GM06990 (cell line): ENCODE measurements around the gene FRMD4A.

Experiments
- DNase-seq: peaks from one replicate; pipeline ENCODE4 v3.0.0-alpha.2; 2011; ENCODE audit not compliant: insufficient read length; ENCODE audit errors: extremely low read depth
- H3K27me3 ChIP-seq: replicated peaks from 2 replicates; pipeline ENCODE4 v1.6.0; 2011; ENCODE audit warnings: low read length; ENCODE audit not compliant: control insufficient read depth, insufficient read depth
- H3K36me3 ChIP-seq: 2 replicates; pipeline ENCODE4 v1.5.1; 2011; ENCODE audit warnings: low read length; ENCODE audit not compliant: control insufficient read depth, insufficient read depth
- H3K4me3 ChIP-seq: replicated peaks from 2 replicates; pipeline ENCODE4 v1.5.1; 2011; ENCODE audit warnings: low read depth, mild to moderate bottlenecking, control low read depth, low read length
- TF ChIP-seq, protein P1 (sequence below): IDR thresholded peaks from 2 replicates; pipeline ENCODE4 v1.5.1; 2011; ENCODE audit warnings: low read length, control low read depth, mild to moderate bottlenecking, inconsistent platforms; ENCODE audit not compliant: insufficient read depth, poor library complexity, severe bottlenecking

FRMD4A gene

DNA sequence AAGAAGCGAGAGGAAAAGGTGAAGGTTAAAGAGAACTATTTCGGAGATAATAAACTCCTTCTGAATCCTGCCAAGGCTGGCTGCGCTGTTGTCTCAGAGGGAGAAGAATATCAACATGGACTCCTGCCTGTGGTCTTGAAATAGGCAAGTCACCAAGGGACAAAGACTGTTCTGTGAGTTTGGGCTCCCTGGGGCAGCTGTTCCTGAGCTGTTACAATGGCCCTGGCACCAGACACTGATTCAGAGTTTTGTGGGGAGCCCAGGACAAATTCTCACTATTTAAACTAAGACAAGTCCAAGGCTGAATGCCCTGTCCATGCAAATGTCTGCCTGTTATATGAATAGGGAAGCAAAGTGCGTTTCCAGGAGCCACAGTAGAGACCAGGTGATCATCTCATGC, 662.6 kb downstream of the FRMD4A start:
- DNase-seq, result no peak
- H3K36me3 ChIP-seq, result peaks cover 32% of the 10 kb centered on the region
- no peaks in the 10 kb centered on the region for H3K27me3 ChIP-seq
- TF ChIP-seq, protein P1, sequence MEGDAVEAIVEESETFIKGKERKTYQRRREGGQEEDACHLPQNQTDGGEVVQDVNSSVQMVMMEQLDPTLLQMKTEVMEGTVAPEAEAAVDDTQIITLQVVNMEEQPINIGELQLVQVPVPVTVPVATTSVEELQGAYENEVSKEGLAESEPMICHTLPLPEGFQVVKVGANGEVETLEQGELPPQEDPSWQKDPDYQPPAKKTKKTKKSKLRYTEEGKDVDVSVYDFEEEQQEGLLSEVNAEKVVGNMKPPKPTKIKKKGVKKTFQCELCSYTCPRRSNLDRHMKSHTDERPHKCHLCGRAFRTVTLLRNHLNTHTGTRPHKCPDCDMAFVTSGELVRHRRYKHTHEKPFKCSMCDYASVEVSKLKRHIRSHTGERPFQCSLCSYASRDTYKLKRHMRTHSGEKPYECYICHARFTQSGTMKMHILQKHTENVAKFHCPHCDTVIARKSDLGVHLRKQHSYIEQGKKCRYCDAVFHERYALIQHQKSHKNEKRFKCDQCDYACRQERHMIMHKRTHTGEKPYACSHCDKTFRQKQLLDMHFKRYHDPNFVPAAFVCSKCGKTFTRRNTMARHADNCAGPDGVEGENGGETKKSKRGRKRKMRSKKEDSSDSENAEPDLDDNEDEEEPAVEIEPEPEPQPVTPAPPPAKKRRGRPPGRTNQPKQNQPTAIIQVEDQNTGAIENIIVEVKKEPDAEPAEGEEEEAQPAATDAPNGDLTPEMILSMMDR, result no peak
- H3K4me3 ChIP-seq, result no peak overlapping the region

DNA sequence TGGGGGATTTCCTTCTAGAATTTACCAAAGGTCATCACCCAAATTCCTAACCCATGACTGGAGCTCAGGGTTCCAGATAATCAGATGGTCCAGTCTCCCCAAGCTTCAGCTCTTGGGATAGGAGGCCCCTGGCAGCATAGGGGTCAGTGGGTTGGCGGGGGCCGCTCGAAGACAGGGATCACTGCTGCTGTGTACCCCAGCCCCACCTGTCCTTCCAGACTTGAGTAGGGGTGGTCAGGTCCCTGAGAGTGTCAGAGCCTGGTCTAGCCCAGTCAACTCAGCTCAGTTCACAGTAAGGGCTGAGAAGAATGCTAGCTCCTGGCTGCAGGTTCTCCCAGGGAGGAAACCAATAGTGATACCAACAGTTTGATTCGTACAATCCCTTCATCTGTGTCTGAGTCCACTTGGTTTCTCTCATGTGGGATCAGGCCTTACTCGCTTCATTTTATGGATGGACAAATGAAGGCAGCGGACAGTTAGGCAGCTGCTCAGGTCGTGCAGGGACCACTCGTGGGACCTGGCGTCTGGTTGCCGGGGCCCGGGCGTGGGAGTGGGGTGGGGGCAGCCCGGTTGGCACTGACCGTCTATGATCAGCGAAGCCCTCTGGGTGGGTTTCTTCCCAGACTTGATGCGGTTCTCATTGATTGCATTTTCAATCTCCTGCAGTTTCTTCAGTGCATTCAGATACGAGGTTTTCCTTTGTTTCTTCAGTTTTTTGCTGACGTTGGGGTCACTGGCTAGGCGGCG, 665.0 kb downstream of the FRMD4A start:
- TF ChIP-seq, protein P1, result no peak
- H3K4me3 ChIP-seq, result no peak overlapping the region
- H3K36me3 ChIP-seq, result peaks cover 36% of the 10 kb centered on the region
- DNase-seq, result no peak
- no peaks in the 10 kb centered on the region for H3K27me3 ChIP-seq

DNA sequence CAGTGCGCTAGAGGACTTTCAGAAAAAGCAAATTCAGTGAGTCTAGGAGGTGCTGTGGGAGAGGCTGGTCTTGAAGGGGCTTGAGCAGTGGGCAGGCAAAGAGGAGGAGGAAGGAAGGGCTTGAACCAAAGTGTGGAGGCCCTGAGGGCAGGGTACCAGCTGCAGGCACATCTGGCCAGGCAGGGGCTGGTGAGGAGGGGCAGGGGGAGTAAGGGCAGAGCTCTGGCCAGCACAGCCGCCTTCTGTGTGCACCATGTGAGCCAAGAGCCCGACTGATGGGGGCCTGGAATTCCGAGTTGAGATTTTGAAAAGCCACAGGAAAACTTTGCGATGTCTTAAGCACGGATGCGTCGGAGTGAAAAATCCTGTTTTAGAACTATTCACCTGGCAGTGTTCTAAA, 669.5 kb downstream of the FRMD4A start:
- Histone ChIP-seq H3K27me3 (no peaks in the 10 kb centered on the region), H3K36me3 (peaks cover 37% of the 10 kb centered on the region), H3K4me3 (no peak overlapping the region)
- no peak for DNase-seq
- TF ChIP-seq, protein P1, result no peak

DNA sequence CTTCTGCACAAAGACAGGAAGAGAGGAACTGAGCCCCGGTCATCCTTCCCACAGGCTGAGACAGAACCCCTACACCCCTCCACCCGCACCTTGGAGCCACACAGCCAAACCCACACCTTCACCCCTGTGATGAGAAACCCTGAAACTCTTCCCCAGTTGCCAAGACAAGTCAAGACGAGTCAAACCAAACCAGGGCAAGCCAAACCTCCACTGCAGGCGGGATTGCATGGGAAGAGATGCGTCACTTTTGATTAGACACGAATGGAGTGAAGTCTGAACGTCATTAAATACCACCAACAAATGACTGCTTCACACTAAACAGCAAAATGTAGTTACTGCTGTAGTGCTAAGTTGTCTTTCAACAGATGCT, 670.2 kb downstream of the FRMD4A start:
- peaks cover 33% of the 10 kb centered on the region for H3K36me3 ChIP-seq
- H3K4me3 ChIP-seq, result no peak overlapping the region
- DNase-seq, result no peak
- H3K27me3 ChIP-seq, result no peaks in the 10 kb centered on the region
- TF ChIP-seq, protein P1, result no peak

DNA sequence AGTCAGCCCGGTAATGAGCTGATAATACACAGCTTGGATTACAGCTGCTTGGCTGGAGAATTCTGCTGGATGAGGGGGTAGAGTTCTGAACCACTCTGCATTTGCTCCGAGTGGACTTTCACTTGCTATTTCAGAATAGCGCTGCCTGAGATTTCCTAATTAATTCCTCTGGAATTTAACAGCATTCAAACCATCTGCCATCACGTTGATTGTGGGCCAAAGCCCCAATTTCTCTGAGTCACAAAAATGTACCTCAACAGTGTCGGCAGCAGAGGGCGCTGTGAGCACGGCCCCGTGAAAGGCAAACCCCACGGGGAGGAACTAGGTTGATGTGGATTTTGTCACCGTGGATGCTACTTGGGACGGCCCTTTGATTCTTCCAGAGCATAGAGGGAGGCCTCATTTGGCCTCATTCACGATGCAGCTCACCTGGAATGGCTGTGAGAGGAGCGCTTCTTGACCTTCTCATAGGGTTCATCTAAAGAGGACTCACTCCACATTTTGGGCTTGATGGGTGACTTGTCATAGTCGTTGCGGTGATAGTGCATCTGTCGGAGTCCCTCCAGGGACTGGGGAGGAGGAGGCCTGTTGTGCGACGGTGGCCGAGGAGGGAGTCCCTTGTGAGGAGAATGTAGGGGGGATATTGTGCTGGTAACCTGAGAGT, 670.7 kb downstream of the FRMD4A start:
- Histone ChIP-seq H3K36me3 (peaks cover 33% of the 10 kb centered on the region), H3K27me3 (no peaks in the 10 kb centered on the region), H3K4me3 (no peak overlapping the region)
- DNase-seq, result peak; percentile 42
- TF ChIP-seq, protein P1, result peak; percentile 87
